Mammary epithelial cell (primary cell): ENCODE measurements around the gene TMOD1.

Source experiments
- EZH2 ChIP-seq: IDR thresholded peaks from 2 replicates; pipeline ENCODE4 v1.6.1; 2012; ENCODE audit warnings: low read length, inconsistent platforms, borderline replicate concordance
- TF ChIP-seq, protein P1 (sequence below), 2 donors: IDR thresholded peaks in 1 of 2; conservative IDR thresholded peaks in 1 of 2; 2 replicates each; pipeline ENCODE4 v1.5.1; 2011 to 2012; ENCODE audit warnings: inconsistent platforms in 2 of 2, low read length in 2 of 2, mild to moderate bottlenecking in 2 of 2, control low read depth in 1 of 2, low read depth in 1 of 2; ENCODE audit not compliant: insufficient read depth in 1 of 2; ENCODE audit errors: extremely low read depth in 1 of 2

DNA sequence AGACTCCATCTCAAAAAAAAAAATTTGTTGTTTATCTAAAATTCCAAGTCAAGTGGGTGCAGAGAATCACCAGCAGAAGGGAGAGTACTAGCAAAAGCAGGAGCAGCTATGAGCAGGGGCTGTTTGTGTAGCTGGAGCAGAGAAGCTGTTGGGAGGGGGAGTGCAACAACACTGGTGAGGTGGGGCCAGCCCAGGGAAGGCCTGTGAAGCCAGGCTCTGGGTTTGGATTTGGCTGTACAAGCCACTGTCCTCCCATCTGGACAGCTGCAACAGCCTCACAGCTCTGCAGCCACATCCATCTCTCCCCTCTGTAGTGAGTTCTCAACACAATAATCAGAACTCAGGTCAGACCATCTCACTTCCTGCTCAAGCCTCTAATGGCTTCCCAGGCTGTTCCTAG lies 59.4 kb downstream of the TMOD1 start:
- TF ChIP-seq, protein P1, sequence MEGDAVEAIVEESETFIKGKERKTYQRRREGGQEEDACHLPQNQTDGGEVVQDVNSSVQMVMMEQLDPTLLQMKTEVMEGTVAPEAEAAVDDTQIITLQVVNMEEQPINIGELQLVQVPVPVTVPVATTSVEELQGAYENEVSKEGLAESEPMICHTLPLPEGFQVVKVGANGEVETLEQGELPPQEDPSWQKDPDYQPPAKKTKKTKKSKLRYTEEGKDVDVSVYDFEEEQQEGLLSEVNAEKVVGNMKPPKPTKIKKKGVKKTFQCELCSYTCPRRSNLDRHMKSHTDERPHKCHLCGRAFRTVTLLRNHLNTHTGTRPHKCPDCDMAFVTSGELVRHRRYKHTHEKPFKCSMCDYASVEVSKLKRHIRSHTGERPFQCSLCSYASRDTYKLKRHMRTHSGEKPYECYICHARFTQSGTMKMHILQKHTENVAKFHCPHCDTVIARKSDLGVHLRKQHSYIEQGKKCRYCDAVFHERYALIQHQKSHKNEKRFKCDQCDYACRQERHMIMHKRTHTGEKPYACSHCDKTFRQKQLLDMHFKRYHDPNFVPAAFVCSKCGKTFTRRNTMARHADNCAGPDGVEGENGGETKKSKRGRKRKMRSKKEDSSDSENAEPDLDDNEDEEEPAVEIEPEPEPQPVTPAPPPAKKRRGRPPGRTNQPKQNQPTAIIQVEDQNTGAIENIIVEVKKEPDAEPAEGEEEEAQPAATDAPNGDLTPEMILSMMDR (conservative IDR thresholded peaks at IDR 0.05 in 1 of 2, IDR thresholded peaks at IDR 0.05 in 1 of 2; ENCODE audit: extremely low read depth in 1 of 2, insufficient read depth in 1 of 2, low read depth in 1 of 2, low read length in 2 of 2): no peak
- TF ChIP-seq EZH2: no peak
